Caki2 (cell line): ENCODE results near the gene PAQR3. TPM values are rescaled to one million over a fixed set of nuclear protein-coding genes. Genes with fewer than 3 reads are reported as not detected.

Experiments
- DNase-seq: peaks from one replicate; pipeline ENCODE4 v3.0.0-alpha.2; 2015; ENCODE audit warnings: low read depth
- in situ Hi-C: cut with HindIII; loops from 2 replicates; pipeline ENCODE4 v1.10.0; 2016; ENCODE audit warnings: low sequenced_read_pairs, low pct_unique_long_range_greater_than_20kb, mixed read lengths
- total RNA-seq: library from RNA; depleted of rRNA; stranded (reverse); fragments of >200 nt; shearing (Covaris generic); gene quantifications from 2 replicates; pipeline ENCODE4 v1.2.3, GENCODE V29; 2014; ENCODE audit warnings: low replicate concordance; rRNA removed

Gene PAQR3, protein sequence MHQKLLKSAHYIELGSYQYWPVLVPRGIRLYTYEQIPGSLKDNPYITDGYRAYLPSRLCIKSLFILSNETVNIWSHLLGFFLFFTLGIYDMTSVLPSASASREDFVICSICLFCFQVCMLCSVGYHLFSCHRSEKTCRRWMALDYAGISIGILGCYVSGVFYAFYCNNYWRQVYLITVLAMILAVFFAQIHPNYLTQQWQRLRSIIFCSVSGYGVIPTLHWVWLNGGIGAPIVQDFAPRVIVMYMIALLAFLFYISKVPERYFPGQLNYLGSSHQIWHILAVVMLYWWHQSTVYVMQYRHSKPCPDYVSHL
- total RNA-seq, result 31.0 and 32.8 TPM in 2 replicates

GRCh38 chr4:78938868-78939666, at the start of gene PAQR3:
Gene PAQR3, minus strand, starts transcription at chr4:78939438. Its CDS starts 214 bp downstream, at chr4:78939224.
- DNase-seq, result peak; percentile 82
- in situ Hi-C loops, result no loop called here

DNA sequence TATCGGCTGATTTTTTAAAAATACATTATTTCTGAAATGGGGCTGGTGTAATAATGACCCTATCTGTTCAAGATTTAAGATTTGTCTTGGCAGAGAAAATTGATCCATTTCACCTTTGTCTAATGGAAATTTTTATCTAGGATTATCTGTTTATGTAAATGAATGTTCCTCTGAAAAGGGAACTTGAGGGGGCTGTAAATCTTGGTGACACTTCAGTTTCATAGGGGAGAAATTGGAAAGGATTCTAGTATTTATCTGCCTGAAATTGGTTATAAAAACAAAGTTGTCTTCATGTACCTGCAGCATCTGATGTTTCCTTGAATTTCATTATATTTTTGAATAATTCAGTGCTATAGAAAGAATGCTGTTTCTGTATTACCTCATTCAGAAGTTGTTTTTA, 48.4 kb upstream of the PAQR3 start:
- DNase-seq, result no peak
- in situ Hi-C loops, result no loop called here

- DNase-seq, result no peak
- in situ Hi-C loops, result no loop called here
Measured at GRCh38 chr4:78984593-78984992, 45.4 kb upstream of the PAQR3 start.

- DNase-seq, result no peak
- in situ Hi-C loops, result no loop called here
Measured at GRCh38 chr4:78975865-78976264, 36.6 kb upstream of the PAQR3 start.

- DNase-seq, result no peak
- in situ Hi-C loops, result no loop called here
Measured at GRCh38 chr4:78971776-78972175, 32.5 kb upstream of the PAQR3 start.

DNA sequence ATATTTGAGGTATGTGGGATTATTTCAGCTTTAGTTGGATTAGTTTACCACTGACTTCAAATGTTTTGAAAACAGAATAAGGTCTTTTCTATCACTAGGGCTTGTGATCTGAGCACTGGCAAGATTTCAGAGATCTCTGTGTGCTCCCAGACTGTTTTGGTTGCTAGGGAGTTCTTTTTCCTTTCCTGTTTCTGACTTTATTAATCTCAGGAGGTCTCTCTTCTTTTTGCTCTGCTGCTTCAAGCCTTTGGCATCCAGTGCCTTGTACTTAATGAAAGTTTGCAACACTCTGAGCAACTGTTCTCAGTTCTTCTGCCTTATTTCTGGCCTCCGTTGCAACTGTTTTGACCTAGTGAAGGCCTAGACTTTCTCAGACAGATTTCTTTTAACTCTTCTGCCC, 32.1 kb upstream of the PAQR3 start:
- in situ Hi-C loops, result no loop called here
- DNase-seq, result no peak

GRCh38 chr4:78962597-78963115, 23.4 kb upstream of the PAQR3 start:
- DNase-seq, result no peak
- in situ Hi-C loops, result no loop called here

- in situ Hi-C loops, result no loop called here
- no peak for DNase-seq
Measured at GRCh38 chr4:78960926-78961325, 21.7 kb upstream of the PAQR3 start.

DNA sequence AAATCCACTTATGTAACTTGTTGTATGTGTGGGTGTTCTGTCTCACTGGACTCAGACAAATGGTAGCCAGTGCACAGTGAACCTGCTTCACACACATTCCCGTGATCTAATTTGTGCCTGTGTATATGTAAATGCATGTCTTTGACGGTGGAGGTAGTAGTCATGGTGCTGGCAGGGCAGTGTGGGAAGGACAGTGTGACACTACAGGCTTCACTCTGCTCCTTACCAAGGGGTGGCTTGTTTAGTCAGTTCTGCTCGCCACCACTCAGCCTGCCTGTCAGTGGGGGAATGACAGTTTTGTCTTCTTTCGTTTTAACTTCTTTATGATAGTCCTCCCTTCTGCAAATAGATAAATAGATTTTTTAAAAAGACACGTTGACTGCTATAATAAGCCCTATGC, 17.7 kb upstream of the PAQR3 start:
- in situ Hi-C loops, result no loop called here
- DNase-seq, result no peak

GRCh38 chr4:78953769-78954666, 14.8 kb upstream of the PAQR3 start:
- in situ Hi-C loops, result no loop called here
- peak; percentile 21 for DNase-seq

DNA sequence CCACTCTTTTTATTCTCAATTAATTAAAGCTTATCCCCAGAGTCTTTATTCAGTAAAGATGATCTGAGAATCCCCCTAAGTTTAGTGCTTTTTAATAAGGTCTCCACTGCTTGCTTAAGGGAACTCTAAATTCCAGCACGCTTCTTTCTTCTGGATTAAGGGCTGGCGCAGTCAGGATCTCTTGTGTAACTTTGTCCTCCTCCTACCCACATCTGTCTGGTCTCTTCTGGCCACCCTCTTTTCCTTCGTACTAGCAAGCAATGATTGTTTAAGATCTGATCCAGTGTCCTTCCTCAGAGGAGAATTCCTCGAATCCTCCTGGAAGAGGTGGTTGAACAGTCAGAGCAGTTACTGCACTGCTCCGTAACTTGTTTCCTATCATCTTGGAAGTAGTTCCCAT, 14.0 kb upstream of the PAQR3 start:
- in situ Hi-C loops, result no loop called here
- no peak for DNase-seq

DNA sequence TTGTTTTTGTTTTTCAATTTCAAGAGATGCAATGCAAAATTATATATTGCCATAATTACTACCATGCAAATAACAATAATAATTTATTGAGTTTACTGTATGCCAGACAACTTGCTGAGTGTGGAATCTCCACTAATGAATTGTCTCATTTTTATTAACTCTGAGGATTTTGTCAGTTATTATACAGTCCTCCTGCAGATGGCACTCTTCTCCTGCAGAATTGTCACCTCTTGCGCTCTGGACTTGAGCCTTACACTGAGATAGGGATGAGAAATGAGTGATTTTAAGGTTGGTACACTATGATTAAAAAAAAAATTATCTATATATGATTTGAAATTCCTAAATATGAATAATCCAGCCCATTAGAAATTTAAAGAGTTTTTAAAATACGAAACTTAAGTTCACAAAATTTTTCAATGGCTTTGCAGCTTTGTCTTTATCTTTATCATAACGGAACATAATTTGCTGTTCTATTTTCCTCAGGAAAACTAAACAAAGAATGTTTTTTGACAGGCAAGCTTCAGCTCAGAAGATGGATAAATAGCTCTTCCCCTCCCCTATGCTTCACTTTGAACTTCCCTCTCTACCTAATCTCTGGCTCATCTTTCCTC, 12.7 kb upstream of the PAQR3 start:
- DNase-seq, result peak; percentile 24
- in situ Hi-C loops, result no loop called here

DNA sequence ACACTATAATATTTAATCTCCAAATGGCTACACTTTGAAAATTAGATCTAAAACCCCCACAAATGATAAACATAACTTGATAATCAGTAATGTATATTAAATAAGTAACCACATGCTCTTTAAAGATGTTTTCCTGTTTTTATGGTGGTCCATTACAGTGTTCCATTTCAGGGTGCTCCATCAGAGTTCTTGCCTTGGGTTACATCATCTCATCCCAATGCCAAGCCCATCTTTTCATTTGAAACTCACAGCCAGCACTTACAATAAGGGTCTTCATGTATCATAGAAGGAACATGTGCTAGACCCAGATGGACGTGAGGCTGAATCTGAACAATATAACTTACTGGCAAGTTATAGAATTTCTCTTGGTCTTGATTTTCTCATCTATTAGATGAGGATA, 10.5 kb upstream of the PAQR3 start:
- no peak for DNase-seq
- in situ Hi-C loops, result no loop called here

GRCh38 chr4:78945651-78946179, 6.5 kb upstream of the PAQR3 start:
- no peak for DNase-seq
- in situ Hi-C loops, result no loop called here

GRCh38 chr4:78944381-78944780, 5.1 kb upstream of the PAQR3 start:
- no peak for DNase-seq
- in situ Hi-C loops, result no loop called here

GRCh38 chr4:78940752-78941151, 1.5 kb upstream of the PAQR3 start:
- DNase-seq, result no peak
- in situ Hi-C loops, result no loop called here

- in situ Hi-C loops, result no loop called here
- no peak for DNase-seq
Measured at GRCh38 chr4:78939667-78940008, 400 bp upstream of the PAQR3 start.

- DNase-seq, result peak; percentile 21
- in situ Hi-C loops, result no loop called here
Measured at GRCh38 chr4:78938474-78938867, 767 bp downstream of the PAQR3 start.
